ENCODE data around the gene BSND.

- TF ChIP-seq POLR2A (IDR thresholded peaks at IDR 0.05) (no peak), CTCF (IDR thresholded peaks at IDR 0.05 in 4 of 5, conservative IDR thresholded peaks at IDR 0.05 in 1 of 5) (no peak)
These were observed 17.3 kb upstream of the BSND start for GRCh38 chr1:54981466-54981865.

Measured in gastrocnemius medialis (tissue), 4 donors.